ENCODE data around the gene FOXD4L6. TPM values are rescaled to one million over a fixed set of nuclear protein-coding genes. Genes with fewer than 3 reads are reported as not detected.
"Not testable (repeated sequence)": the region's sequence is repeated elsewhere in the genome, so short reads cannot be mapped to it uniquely, and the experiment has no call there.

Gene FOXD4L6
- polyA plus RNA-seq (ENCODE audit: insufficient read length) = not detected

DNA sequence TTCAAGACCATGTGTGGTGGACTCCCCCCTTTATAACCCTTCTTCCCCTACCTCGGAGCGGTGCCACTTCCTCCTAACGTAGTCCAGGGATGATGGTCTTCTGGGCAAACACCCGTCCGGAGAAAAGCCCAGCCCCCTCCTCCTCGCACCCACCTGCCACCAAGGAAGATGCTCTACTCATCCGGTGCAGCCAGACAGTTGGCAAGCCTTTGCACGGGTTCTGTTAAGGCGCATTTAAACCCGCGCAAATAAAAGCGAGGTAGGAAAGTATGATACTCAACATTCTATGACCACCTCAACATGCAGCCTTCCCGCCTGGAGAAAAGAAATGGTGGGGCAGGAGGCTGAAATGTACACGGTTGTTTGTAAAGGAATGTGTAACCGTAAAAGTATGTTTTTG is at the start of gene FOXD4L6:
Gene FOXD4L6, minus strand, starts transcription at position 101 of the 400 bp plus-strand sequence. CDS start 298 bp downstream, outside the sequence.
- DNase-seq (ENCODE audit: low read depth) = not testable (repeated sequence)

GRCh38 chr9:41174994-41175393 is 46.5 kb upstream of the FOXD4L6 start:
- DNase-seq (ENCODE audit: low read depth) = not testable (repeated sequence)

DNA sequence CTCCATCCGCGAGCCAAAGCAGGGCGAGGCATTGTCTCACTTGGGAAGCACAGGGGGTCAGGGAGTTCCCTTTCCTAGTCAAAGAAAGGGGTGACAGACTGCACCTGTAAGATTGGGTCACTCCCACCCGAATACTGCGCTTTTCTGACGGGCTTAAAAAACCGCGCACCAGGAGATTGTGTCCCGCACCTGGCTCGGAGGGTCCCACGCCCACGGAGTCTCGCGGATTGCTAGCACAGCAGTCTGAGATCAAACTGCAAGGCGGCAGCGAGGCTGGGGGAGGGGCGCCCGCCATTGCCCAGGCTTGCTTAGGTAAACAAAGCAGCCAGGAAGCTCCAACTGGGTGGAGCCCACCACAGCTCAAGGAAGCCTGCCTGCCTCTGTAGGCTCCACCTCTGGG is 21.6 kb upstream of the FOXD4L6 start:
- not testable (repeated sequence) for DNase-seq (ENCODE audit: low read depth)

GRCh38 chr9:41141878-41142277 is 13.4 kb upstream of the FOXD4L6 start:
- not testable (repeated sequence) for DNase-seq (ENCODE audit: low read depth)

DNA sequence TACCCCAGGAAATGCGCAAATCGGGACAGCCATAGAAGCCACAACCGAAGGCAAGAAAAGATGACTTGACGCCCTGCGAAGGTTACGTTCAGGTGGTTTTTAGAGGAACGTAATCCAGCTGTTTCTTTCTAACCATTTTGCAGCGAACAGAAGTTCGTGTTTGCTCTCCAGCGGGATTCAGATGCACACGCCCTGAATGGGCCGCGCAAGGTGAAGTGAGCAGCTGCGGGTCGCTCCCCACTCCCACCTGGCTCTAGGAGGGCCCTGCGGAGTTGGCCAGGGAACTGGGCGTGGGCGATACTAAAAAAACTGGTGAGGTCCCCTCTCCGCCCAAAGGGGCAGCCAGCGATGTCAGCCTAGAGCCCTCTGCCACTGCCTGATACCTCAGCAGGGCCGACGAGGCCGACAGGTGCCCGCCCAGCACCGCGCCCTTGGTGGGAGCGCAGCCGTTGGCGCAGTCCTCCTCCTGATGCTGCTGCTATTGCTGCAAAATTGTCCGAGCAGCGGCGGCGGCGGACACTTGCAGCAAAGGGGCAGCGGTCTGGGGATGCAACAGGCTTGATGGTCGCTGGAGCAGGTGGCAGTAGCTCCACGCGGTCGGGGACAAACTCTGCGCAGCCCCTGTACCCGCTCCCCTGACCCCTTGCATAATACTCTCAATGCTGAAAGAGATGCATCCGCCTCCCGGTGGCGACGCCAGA is 1.6 kb downstream of the FOXD4L6 start:
- not testable (repeated sequence) for DNase-seq (ENCODE audit: low read depth)

DNA sequence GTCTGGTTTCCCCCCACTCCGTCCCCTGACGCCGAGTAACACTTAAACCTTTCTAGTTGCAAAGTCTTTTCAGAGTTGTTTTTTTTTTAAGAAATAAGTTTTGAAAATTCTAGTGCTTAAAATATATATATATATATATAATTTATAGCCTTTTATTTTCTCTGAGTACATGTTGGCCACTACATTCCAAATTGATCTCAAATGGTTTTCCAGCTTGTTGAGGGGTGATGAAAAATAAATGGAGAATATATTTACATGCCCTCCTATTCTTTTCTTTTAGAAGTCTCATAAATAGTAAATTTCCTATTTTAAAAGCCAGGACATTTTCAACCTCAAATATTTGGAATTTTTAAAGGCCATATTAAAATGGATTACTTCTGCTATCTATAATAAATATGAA is 2.5 kb downstream of the FOXD4L6 start:
- not testable (repeated sequence) for DNase-seq (ENCODE audit: low read depth)

DNA sequence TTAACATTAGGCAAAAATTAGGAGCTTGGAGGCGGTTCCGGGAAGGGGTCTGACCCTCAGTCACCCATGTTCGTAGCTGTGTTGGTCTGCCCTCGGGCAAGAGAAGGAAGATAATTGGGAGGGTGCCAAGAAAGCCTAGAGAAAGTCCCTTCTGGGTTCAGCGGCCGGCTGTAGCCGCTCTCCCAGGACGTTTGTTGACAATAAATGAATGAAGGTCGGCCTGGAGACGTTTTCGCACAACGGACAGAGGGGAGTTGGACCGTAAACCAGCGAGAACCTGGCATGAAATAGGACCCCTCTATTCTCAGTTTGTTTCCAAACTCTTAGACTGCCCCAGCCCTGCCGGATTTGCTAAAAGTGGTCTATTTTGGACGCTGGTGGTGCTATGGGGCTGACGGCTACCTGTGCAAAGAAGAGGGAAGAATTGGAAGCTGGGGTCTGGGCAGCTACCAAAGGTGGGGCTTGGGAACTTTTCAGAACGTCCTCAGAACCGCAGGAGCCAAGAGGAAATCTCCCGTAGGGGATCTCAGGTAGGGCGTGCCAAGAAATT is 3.3 kb downstream of the FOXD4L6 start:
- DNase-seq (ENCODE audit: low read depth) = not testable (repeated sequence)

- DNase-seq (ENCODE audit: low read depth) = not testable (repeated sequence)
These were observed 4.0 kb downstream of the FOXD4L6 start for GRCh38 chr9:41124250-41125108.

- DNase-seq (ENCODE audit: low read depth) = not testable (repeated sequence)
These were observed 4.7 kb downstream of the FOXD4L6 start for GRCh38 chr9:41123812-41124211.

DNA sequence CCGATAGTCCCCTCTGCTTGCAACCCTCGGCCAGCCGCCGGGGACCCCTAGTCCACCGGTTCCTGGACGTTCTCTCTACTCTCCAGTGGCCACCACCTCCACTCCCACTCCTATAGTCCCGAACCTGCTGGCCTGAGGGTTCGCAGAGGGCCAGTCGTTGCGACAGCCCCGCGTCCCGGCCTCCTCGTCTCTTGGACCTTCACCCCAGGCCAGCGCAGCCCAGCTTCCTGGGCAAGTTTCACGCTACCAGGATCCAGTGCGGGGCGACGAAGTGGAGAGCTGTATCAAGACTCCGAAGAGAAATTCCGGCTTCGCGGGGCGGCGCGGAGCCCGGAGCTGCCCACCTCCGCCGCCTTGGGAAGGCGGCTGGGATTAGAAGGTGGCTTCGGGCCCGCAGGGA is 5.1 kb downstream of the FOXD4L6 start:
- DNase-seq (ENCODE audit: low read depth) = not testable (repeated sequence)

DNA sequence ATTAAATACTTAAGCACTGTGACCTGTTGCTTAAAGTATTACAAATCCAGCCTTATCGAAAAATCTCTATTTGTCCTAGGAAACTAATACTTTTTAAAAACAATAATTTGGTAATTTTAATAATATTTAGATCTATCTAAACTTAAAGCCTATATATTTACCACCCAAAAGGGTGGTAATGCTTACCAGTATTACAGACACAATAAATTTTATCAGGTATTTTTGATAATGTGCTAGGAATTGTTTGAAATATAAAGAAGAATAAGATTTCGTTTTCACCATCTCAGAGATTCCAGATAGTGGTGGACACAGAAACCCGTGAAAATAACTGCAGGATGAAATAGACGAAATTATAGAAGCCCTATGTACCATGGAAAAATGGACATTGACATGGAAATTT is 7.8 kb downstream of the FOXD4L6 start:
- not testable (repeated sequence) for DNase-seq (ENCODE audit: low read depth)

GRCh38 chr9:41119719-41120118 is 8.8 kb downstream of the FOXD4L6 start:
- not testable (repeated sequence) for DNase-seq (ENCODE audit: low read depth)

DNA sequence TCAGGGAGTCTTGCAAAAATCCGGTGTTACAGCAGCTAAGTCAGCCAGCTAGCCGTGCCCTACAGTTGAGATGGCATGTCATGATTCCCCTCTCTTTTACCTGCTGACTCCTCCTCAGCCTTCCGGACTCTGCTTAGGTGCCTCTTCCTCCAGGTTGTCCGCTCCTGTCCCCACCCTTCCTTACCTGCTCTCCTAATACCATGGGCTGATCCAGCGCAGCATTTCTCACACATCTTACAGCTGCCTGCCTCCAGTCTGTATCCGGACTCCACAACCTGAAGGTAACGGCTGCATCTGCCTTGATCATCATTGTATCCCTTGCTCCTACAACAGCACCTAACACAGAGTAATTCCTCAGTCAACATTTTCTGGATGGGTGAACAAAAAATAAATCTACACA is 9.2 kb downstream of the FOXD4L6 start:
- not testable (repeated sequence) for DNase-seq (ENCODE audit: low read depth)

- not testable (repeated sequence) for DNase-seq (ENCODE audit: low read depth)
These were observed 15.1 kb downstream of the FOXD4L6 start for GRCh38 chr9:41113348-41113747.

- not testable (repeated sequence) for DNase-seq (ENCODE audit: low read depth)
These were observed 17.1 kb downstream of the FOXD4L6 start for GRCh38 chr9:41111414-41111813.

GRCh38 chr9:41110913-41111312 is 17.6 kb downstream of the FOXD4L6 start:
- DNase-seq (ENCODE audit: low read depth) = not testable (repeated sequence)

- not testable (repeated sequence) for DNase-seq (ENCODE audit: low read depth)
These were observed 19.2 kb downstream of the FOXD4L6 start for GRCh38 chr9:41109253-41109652.

DNA sequence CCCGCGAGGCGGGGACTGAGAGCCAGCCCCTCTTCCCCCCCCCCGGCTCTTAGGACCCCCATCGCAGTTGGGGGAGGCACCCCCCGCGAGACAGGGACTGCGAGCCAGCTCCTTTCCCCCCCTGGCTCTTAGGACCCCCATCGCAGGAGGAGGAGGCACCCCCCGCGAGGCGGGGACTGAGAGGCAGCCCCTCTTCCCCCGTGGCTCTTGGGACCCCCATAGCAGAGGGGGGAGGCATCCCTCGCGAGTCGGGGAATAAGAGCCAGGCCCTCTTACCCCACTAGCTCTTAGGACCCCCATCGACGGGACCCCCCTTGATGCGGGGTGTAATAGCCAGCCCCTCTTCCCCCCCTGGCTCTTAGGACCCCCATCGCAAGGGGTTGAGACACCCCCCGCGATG is 19.7 kb downstream of the FOXD4L6 start:
- DNase-seq (ENCODE audit: low read depth) = not testable (repeated sequence)

DNA sequence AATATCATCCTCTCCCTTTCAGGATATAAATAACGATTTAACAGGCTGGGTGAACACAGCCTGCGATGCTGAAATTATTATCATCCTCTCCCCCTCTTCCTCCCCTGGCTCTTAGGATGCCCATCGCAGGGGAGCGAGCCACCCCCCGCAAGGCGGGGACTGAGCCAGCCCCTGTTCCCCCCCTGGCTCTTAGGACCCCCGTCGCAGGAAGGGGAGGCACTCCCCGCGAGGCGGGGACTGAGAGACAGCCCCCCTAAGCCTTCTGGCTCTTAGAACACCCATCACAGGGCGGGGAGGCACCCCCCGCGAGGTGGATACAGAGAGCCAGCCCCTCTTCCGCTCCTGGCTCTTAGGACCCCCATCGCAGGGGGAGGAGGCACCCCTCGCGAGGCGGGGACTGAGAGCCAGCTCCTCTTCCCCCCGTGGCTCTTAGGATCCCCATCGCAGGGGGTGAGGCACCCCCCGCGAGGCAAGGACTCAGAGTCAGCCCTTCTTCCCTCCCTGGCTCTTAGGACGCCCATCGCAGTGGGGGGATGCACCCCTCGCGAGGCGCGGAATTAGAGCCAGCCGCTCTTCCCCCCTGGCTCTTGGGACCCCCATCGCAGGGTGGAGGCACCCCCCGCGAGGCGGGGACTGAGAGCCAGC is 21.9 kb downstream of the FOXD4L6 start:
- not testable (repeated sequence) for DNase-seq (ENCODE audit: low read depth)

GRCh38 chr9:41105557-41106253 is 22.8 kb downstream of the FOXD4L6 start:
- not testable (repeated sequence) for DNase-seq (ENCODE audit: low read depth)

- DNase-seq (ENCODE audit: low read depth) = not testable (repeated sequence)
These were observed 23.9 kb downstream of the FOXD4L6 start for GRCh38 chr9:41104542-41104941.
